ENCODE data around the gene ADORA2A. TPM values are rescaled to one million over a fixed set of nuclear protein-coding genes. Genes with fewer than 3 reads are reported as not detected.

Gene ADORA2A
- total RNA-seq, 4 donors from 2014 or later: 2.6 to 4.2 (median 3.5) TPM

DNA sequence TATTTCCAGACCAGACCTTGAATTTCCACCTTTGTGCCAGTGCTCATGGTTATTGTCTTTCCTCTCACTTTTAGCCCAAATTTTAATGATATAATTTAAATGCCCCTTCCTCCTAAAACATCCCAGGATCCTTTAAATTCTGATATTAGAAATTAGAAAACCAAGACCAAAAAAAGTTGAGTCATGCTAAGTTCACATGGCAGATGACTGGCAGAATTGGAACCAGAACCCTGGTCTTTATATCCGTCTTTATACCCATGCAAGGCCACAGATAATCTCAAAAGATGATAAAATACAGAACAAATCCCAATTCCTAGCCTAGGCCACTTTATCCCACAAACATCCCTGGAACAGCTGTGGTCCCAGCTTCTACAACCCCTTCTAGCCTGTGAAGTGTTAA is 26.5 kb downstream of the ADORA2A start:
- peaks cover 0 to 9% (median 0%) of the 10 kb centered on the region in 4 donors for H3K9me3 ChIP-seq
- H3K4me1 ChIP-seq: peaks cover 0 to 13% (median 8%) of the 10 kb centered on the region in 4 donors
- H3K36me3 ChIP-seq: no peaks in the 10 kb centered on the region
- 86 to 89% methylated on average over 1 of the region's 1 CpG for WGBS, 2 donors
- no peaks in the 10 kb centered on the region for H3K27me3 ChIP-seq
- H3K4me3 ChIP-seq: no peak overlapping the region
- DNase-seq (ENCODE audit: low spot score in 2 of 2): no peak
- TF ChIP-seq, protein P1, sequence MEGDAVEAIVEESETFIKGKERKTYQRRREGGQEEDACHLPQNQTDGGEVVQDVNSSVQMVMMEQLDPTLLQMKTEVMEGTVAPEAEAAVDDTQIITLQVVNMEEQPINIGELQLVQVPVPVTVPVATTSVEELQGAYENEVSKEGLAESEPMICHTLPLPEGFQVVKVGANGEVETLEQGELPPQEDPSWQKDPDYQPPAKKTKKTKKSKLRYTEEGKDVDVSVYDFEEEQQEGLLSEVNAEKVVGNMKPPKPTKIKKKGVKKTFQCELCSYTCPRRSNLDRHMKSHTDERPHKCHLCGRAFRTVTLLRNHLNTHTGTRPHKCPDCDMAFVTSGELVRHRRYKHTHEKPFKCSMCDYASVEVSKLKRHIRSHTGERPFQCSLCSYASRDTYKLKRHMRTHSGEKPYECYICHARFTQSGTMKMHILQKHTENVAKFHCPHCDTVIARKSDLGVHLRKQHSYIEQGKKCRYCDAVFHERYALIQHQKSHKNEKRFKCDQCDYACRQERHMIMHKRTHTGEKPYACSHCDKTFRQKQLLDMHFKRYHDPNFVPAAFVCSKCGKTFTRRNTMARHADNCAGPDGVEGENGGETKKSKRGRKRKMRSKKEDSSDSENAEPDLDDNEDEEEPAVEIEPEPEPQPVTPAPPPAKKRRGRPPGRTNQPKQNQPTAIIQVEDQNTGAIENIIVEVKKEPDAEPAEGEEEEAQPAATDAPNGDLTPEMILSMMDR (IDR thresholded peaks at IDR 0.05): no peak
- no peak for TF ChIP-seq POLR2A (IDR thresholded peaks at IDR 0.05)
- no peak for TF ChIP-seq EP300 (IDR thresholded peaks at IDR 0.05)
- no peak overlapping the region for H3K27ac ChIP-seq

DNA sequence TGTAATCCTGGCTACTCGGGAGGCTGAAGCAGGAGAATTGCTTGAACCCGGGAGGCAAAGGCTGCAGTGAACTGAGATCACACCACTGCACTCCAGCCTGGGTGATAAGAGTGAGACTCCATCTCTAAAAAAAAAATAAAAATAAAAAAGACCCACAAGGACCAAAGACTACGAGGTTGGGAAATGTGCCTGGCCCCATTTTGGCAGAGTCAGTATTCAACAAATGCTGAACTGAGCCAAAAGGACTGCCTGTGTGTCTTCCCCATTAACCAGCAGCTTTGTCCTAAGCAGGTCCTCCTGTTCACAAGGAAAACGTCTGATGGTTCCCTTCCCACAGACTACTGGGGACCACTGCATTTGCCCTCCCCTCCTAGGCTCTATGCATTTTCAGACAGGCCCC is 27.6 kb downstream of the ADORA2A start:
- no peaks in the 10 kb centered on the region for H3K27me3 ChIP-seq
- H3K4me3 ChIP-seq: no peak overlapping the region
- 60 to 62% methylated on average over 4 of the region's 4 CpGs for WGBS, 2 donors
- TF ChIP-seq, protein P1 (IDR thresholded peaks at IDR 0.05): no peak
- TF ChIP-seq EP300 (IDR thresholded peaks at IDR 0.05) (no peak), POLR2A (IDR thresholded peaks at IDR 0.05) (no peak)
- no peak overlapping the region for H3K27ac ChIP-seq
- H3K4me1 ChIP-seq: peaks cover 0 to 16% (median 8%) of the 10 kb centered on the region in 4 donors
- H3K36me3 ChIP-seq: no peaks in the 10 kb centered on the region
- no peak for DNase-seq (ENCODE audit: low spot score in 2 of 2)
- H3K9me3 ChIP-seq: peaks cover 0 to 9% (median 0%) of the 10 kb centered on the region in 4 donors

DNA sequence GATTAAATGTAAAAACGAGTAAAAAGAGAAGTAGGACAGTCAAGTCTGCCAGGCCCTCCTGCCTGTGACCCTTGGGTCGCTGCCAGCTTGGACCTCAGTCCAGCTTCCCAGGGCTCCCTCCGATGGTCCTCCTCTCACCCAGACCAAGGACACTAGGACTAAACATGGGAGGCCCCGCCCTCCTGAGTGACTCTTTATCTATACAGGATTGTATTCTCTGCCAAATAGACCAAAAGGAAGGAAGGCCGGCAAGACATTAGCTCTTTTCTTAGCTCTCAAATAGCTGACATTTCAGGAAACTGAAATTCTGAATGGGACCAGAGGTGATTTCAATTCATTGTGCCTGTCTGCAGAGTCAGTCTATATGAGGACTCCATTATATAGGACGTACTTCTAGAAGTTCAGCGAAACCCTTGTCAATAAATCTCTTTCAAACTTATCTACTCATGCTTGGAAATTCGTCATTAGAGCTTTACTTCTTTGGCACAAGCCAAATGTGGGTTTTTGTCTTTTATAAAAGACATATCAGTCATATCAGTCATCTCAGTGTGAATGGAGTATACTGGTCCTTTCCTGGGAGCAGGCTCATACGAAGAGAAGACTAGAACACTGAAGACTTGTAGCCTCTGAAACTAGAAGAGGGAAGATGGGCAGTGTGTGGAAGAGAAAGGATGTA is 28.5 kb downstream of the ADORA2A start:
- H3K4me1 ChIP-seq: peaks cover 0 to 21% (median 8%) of the 10 kb centered on the region in 4 donors
- 27 to 39% methylated on average over 9 of the region's 9 CpGs for WGBS, 2 donors
- TF ChIP-seq POLR2A (IDR thresholded peaks at IDR 0.05): no peak
- TF ChIP-seq, protein P1 (IDR thresholded peaks at IDR 0.05): no peak
- TF ChIP-seq EP300 (IDR thresholded peaks at IDR 0.05): no peak
- H3K36me3 ChIP-seq: no peaks in the 10 kb centered on the region
- H3K27ac ChIP-seq: no peak overlapping the region
- H3K9me3 ChIP-seq: peaks cover 0 to 9% (median 0%) of the 10 kb centered on the region in 4 donors
- peak in 1 of 2 donors; percentile 24 for DNase-seq (ENCODE audit: low spot score in 2 of 2)
- no peaks in the 10 kb centered on the region for H3K27me3 ChIP-seq
- H3K4me3 ChIP-seq: no peak overlapping the region

DNA sequence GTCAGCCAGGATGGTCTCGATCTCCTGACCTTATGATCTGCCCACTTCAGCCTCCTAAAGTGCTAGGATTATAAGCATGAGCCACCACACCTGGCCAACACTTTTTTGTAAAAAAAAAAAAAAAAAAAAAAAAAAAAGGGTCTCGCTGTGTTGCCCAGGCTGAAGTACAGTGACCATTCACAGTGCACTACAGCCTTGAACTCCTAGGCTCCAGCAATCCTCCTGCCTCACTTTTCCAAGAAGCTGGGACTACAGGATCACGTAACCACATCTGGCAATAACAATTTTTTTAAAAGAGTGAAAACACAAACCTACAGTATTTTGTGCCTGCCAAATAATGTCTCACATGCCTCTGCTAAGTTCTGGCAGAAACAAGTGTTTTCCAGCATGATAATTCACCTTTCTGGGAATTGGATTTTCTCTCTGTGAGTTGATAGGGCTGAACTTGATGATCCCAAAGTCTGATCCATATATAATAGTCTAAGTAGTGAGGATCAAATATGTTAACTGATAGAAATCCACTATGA is 30.6 kb downstream of the ADORA2A start:
- Histone ChIP-seq H3K27me3 (no peaks in the 10 kb centered on the region), H3K27ac (no peak overlapping the region), H3K4me1 (peaks cover 0 to 21% (median 8%) of the 10 kb centered on the region in 4 donors), H3K4me3 (no peak overlapping the region), H3K9me3 (no peaks in the 10 kb centered on the region), H3K36me3 (no peaks in the 10 kb centered on the region)
- 89 to 91% methylated on average over 3 of the region's 3 CpGs for WGBS, 2 donors
- DNase-seq (ENCODE audit: low spot score in 2 of 2): no peak
- TF ChIP-seq, protein P1 (IDR thresholded peaks at IDR 0.05): no peak
- TF ChIP-seq POLR2A (IDR thresholded peaks at IDR 0.05) (no peak), EP300 (IDR thresholded peaks at IDR 0.05) (no peak)

DNA sequence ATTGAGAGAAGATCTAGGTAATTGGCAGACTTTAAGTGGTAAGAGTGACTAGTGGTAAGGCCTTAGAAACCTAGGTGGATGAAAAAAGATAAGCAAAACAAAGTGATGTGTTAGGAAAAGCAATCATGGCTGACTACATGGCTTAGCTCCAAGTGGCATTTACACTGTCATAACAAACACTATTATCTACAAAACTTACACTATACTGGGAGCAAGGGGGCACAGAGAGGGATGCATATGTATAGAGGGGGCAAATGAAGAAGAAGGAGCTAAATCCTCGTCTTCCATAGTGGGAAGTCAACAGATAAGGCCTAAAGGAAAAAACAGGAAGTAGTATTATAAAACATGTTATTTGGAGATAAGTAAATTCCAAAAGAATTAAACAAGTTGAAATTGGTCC is 32.5 kb downstream of the ADORA2A start:
- Histone ChIP-seq H3K27me3 (no peaks in the 10 kb centered on the region), H3K36me3 (no peaks in the 10 kb centered on the region), H3K27ac (no peak overlapping the region), H3K9me3 (no peaks in the 10 kb centered on the region), H3K4me1 (peaks cover 0 to 21% (median 8%) of the 10 kb centered on the region in 4 donors), H3K4me3 (no peak overlapping the region)
- no peak for DNase-seq (ENCODE audit: low spot score in 2 of 2)
- 58 to 60% methylated on average over 1 of the region's 1 CpG for WGBS, 2 donors
- TF ChIP-seq EP300 (IDR thresholded peaks at IDR 0.05): no peak
- TF ChIP-seq POLR2A (IDR thresholded peaks at IDR 0.05): no peak
- TF ChIP-seq, protein P1 (IDR thresholded peaks at IDR 0.05): no peak
